GM18498 (cell line): ENCODE results near the gene WDSUB1.

ENCODE experiments used
- ATAC-seq: cut with Tn5 transposase; IDR thresholded peaks from one replicate; pipeline ENCODE4 v1.9.1; 2021; ENCODE audit warnings: mild to moderate bottlenecking, moderate library complexity; ENCODE audit not compliant: unreplicated experiment

Gene WDSUB1

DNA sequence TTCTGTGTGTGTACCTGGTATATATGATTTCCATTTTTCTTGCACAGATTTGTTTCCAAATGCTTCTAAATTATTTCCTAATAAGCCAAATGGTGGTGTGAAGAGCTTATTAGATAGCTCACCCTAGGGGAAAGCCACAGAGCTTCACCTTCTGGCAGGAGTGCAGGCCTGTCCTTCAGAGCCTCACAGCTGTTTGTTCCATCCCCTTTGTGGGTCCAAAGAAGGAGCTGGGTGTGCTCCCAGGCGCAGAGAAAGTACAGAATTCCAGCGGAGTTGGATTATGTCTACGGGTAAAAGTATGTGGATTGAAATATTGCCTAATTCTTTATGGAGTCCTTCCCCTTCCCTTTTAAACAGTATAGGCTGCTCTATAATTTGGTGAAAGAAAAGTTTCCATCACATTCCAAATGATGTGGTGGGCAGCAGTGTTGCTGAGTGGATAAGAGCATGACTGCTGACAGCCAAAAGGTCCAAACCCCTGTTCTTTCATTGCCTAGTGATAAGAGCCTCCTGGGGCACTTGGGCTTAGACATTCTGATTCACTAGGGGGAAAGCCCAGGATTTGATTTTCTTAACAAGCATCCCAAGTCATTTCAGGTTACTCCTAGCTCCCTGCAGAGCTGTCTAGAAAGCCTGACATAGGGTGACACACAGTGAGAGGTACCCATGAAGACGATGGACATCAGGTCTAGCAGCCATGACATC is 86.6 kb downstream of the WDSUB1 start:
- ATAC-seq, result no peak

- no peak for ATAC-seq
Measured at GRCh38 chr2:159199236-159199635, 87.3 kb downstream of the WDSUB1 start.

- ATAC-seq, result no peak
Measured at GRCh38 chr2:159196393-159196925, 90.0 kb downstream of the WDSUB1 start.

DNA sequence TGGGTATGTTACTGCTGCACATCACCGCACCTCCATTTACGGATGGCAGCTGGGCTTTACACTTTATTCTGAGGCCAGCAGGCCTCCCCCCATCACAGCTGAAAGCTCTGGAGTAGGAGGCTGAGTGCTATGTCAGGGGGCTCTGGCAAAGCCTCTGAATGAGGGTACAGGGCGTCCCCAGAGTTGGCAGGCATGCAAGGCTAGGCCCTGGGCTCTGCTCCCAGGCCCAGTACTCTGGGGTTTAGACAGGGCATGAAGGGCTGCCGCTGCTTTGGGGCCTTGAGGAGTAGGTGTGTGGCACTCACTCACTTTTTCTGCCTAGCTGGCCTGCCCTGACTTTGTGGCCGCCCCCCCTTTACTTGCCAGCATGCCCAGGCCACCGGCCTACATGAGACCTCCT is 90.8 kb downstream of the WDSUB1 start:
- no peak for ATAC-seq

DNA sequence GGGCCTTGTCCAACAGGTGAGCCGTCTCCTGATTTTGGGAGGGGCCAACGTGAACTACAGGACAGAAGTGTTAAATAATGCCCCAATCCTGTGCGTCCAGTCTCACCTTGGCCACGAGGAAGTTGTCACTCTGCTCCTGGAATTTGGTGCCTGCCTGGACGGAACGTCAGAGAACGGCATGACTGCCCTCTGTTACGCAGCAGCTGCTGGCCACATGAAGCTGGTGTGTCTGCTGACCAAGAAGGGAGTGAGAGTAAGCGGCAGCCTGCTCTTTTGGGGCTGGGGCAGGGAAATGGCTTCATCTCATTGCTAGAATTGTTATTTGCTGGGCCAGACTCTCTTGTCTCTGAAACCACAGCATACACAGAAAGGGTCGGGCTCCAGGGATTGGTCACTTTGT is 92.3 kb downstream of the WDSUB1 start:
- ATAC-seq, result no peak

- ATAC-seq, result no peak
Measured at GRCh38 chr2:159193791-159194190, 92.7 kb downstream of the WDSUB1 start.

GRCh38 chr2:159192371-159192918 is 94.1 kb downstream of the WDSUB1 start:
- no peak for ATAC-seq

DNA sequence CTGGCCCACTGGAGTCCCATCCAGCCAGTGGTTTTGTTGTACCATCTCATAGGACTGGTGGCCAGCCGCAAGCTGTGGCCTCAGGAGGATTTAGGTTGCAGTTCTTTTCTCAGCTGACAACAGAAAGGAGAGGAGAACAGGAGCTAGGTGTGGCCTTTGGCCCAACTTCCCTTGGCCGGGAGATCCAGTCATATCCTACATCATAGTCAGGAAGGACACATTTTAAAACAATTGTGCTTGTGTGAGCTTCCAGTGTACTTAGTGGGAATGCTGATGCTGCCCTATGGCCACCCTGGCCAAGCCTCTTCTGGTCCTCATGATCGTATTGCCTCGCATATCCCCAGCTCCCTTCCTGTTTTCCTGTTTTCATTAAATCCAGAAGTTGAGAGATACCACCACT is 98.1 kb downstream of the WDSUB1 start:
- no peak for ATAC-seq

DNA sequence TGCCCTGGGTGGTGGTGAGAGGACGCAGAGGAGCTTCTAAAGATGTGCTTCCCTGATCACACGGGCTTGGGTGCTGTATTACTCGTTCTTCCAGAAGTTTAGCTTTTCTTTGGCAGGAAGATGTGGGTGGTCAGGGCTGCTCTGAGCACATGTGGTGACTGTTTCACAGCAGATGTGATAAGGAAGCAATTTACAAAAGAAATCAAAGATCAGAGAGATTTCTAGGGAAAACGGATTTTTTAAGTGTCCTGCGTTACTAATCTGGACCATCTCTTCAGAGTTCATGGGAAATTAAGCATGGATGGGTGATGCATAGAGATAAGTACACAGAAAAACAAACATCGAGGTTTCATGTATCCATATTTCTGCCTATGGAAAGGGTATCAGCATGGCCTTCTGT is 99.4 kb downstream of the WDSUB1 start:
- ATAC-seq, result no peak

GRCh38 chr2:159186462-159186861 is 100.0 kb downstream of the WDSUB1 start:
- ATAC-seq, result peak; percentile 45
